Left lobe of liver (tissue), 2 donors: ENCODE results near the gene NKAIN1. TPM values are rescaled to one million over a fixed set of nuclear protein-coding genes. Genes with fewer than 3 reads are reported as not detected.
"Not testable (repeated sequence)": the region's sequence is repeated elsewhere in the genome, so short reads cannot be mapped to it uniquely, and the experiment has no call there.

Experiments
- ATAC-seq: fragments of 200-7000 bp; cut with Tn5 transposase; one replicate; pipeline ENCODE4 v1.9.1; 2020; ENCODE audit warnings: mild to moderate bottlenecking, moderate library complexity
- DNase-seq: peaks from one replicate; pipeline ENCODE4 v3.0.0-alpha.2; 2020; ENCODE audit warnings: low spot score
- total RNA-seq: library from RNA; stranded (reverse); gene quantifications from one replicate; pipeline ENCODE4 v1.2.1, GENCODE V29; 2021
- donor health status: DM: no; HTN: no; CAD: no; lungs with moderate emphysema.
- donor health status: DM: no; HTN: yes; CAD: no.

The NKAIN1 gene
- total RNA-seq, 1 donor from 2014 or later: not detected

DNA sequence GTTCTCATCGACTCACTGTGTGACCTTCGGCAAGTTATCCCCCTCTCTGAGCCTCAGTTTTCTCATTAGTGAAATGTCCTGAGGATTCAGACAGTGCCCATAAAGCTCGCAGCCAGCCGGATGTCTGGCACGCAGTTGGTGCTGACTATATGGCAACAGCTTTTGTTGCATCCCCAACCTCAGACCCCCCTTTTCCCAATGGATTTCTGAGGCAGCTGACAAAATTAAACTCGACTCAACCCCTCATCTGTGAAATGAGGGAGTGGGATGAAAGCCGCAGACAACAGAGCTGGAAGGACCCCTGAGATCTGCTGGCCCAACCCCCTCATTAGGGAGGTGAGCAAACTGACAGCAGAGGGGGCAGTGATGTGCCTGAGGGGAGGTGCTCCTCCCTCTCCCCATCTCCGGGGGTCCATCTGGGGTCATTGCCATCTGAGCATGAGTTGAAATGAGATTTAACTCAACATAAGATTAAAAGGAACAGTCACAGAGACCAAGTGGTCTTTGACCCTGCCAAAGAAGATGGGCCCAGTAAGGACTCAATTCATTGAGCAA lies 40.4 kb downstream of the NKAIN1 start:
- DNase-seq (no peak), ATAC-seq (no peak)

DNA sequence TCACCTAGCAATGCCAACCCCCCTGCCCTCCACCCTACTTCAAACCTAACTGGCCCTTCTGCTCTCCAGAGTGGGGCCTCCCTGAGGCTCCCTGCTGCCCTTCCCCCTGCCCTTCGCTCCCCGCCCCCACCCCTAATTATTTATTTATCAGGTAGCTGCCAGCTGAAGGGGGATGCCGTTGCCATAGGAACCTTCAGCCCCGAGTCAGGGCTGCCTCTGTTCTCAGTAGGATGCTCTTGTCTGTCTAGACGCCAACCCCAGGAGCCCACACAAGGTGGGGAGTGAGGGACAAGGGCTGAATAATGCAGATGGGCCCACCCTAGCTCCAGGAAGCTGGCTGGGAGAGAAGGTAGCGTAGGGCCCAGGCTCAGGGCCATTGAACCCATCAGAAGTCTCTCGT lies 41.1 kb downstream of the NKAIN1 start:
- DNase-seq (no peak), ATAC-seq (no peak)

DNA sequence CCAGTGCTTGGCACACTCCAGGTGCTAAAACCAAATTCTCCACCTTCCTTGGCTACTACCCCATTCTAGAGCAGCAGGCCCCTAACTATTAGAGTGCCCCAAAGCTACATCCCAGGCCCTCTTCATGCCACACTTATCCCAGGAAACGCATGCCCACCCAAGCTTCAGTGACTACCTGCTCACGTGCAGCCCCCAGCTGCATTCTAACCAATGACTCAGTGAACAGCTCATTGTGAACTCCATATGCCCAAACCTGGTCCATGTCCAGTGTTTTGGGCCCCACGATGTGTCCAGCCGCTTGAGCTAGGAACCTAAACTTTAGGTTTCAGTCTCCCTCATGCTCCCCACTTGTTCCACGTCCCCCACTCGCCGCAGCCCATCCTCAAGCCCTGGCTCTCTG lies 41.5 kb downstream of the NKAIN1 start:
- no peak for ATAC-seq
- no peak for DNase-seq

DNA sequence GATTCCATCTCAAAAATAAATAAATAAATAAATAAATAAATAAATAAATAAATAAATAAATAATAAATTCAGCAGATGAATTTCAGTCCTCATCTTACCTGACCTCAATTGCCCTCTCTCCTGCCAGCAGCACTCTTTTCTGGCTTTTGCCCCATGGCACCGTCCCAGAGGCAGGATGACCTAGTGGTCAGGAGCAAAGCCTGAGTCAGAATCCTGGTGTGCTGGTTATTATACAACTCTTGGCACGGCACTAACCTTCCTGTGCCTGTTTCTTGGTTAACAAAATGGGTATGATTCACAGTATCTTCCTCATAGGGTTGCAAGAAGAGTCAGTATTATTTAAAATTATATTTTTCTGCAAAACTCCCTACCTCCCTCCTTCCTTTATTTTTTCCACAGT lies 43.0 kb downstream of the NKAIN1 start:
- ATAC-seq: peak; percentile 81

DNA sequence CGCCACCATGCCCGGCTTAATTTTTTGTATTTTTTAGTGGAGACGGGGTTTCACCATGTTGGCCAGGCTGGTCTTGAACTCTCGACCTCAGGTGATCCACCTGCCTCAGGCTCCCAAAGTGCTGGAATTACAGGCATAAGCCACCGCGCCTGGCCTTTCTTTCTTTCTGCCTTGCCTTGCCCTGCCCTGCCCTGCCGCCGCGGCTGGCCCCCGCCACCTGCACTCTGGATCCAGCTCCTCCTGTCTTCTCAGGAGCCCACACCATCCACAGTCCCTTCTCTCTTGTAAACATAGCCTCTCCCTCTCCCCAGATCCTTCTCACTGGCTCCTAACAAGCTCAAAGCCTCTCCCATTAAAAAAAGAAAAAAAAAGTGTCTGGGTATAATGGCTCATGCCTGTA lies 44.4 kb downstream of the NKAIN1 start:
- not testable (repeated sequence) for ATAC-seq, DNase-seq

More for the DNA sequence above, 43.0 kb downstream of the NKAIN1 start:
- DNase-seq: peak; percentile 76

DNA sequence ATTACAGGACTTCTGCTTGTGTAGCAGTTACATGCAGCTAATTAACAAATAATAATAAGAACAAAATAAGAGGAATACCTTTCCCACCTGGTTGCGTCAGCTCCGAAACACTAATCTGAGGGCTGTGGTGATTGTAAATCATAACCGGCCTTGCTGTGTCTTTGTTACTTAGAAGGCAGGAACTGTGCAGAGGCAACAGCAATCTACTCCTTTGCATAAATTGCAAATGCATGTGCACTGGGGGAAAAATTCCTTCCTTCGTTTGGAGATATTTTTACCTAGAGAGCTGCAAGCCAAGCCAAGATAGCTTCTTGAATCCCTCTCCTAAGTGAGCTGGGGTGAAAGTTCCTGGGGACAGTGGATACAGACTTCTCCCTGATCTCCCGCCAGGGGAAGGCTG lies 46.0 kb downstream of the NKAIN1 start:
- DNase-seq (no peak), ATAC-seq (no peak)

DNA sequence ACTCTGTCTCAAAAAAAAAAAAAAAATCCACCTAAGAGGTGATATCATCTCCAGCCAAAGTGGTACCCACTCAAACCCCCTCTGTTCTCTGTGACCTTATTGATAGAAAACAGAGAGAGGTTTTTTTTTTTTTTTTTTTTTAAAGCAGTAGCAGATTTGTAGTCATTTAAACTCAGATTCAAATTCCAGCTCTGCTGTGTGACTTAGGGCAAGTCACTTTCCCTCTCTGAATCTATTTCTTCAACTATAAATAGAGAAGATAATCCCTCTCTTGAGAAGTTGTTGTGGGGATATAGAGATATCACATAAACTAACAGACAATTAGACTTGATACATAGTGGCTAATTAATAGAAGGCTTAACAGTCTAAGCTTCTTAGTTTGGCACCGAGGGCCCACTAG lies 48.4 kb downstream of the NKAIN1 start:
- DNase-seq: no peak
- ATAC-seq: no peak

DNA sequence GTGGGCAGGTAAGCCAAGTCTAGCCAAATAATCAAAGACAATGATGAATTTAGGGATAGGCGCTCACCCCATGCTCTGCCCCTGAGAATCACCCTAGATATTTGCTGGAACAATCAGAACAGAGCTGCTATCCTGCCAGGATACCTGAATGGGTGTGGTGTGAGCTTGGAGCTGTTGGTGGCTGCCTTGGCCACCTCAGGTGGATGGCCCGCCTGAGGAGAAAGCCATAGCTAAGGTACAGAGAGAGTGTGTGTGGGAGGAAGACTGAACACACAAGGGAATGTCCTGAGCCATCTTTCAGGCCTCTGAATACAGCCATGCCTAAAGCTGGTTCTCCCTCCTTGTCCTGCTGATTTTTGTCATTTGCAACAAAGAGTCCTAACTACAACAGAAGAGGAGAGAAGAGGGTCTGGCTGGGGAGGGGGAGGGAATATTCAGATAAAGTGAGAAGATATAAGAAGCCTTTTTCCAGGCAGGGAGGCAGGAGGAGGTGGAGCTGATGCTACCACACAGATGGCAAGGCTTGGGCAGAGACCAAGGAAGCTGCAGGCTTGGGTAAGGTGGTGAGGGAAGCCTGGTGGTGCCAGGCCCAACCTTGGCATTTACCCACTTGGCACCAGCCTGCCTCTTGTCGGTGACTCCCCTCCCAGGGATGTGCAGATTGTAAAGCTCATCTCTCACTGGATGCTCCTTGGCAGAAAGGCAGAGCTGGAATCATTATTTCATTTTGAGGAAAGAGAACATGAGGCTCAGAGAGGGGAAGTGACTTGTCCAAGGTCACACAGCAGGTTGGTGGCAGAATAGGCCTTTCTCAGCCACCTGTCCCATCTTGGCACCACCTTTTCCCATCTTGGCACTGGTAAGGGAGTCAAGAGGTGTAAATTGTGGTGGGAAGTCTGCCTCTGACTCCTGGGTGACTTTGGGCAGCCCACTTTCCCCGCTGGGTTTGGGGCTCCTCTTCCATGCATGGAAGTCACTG lies 49.7 kb downstream of the NKAIN1 start:
- ATAC-seq: no peak
- DNase-seq: no peak

DNA sequence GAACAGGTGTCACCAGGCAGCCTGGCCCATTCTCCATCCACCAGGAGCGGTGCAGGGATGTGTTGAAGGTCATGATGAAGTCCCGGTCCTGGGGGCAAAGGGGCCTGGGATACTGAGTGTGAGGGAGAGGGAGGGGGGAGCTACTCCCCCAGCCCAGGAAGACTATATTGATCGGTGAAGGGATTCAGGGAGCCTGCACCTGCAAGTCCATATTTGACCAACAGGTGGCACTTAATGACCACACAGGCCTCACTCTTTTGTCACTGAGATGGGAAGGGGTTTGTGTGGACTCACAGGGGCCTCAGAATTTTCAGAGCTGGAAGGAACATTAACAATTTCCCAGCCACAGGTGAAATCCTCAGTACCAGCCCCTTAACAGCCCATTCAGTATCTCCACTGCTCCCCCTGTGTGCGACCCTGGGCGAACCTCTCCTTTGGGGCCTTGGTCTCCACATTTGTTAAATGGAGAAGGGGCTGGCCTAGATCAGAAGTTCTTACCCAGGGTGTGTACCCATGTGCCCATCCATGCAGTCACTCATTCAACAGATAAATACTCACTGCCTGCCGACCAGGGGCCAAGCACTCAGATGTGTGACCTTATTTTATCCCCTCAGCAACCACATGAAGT lies 55.6 kb downstream of the NKAIN1 start:
- ATAC-seq: peak; percentile 57
- DNase-seq: no peak

DNA sequence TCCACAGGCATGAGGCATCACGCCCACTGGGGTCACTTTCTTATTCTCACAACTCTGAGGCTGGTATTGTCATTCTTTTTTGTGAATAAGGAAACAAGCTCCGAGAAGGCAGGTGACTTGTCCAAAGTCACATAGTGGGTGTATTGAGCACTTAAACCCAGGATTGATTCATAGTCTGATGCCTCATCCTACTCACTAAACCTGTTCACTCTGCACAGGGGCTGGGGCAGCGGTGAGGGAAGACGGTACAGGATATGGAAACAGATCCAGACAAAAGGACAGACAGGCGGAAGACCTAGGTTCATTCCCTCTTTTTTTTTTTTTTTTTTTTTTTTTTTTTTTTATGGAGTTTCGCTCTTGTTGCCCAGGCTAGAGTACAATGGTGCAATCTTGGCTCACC lies 56.6 kb downstream of the NKAIN1 start:
- DNase-seq (no peak), ATAC-seq (no peak)

DNA sequence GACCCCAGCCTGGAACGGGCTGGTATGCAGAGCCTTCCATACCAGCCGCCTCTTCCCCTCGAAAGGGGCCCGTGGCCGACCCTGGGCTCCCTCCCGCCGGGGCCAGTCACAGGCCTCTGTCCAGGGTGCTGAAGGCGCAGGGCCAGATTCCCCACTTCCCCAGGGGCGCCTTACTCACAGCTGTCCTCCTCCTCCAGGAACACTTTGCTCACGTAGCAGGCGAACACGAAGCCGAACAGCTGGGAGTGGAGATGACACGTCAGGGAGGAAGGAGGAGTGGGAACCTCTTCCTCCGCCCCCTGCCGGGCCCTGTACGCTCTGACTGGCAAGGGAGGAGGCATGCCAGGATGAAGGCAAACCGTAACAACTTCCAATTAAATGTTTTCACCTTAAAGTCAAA lies 57.3 kb downstream of the NKAIN1 start:
- DNase-seq (peak; percentile 57), ATAC-seq (peak; percentile 75)

DNA sequence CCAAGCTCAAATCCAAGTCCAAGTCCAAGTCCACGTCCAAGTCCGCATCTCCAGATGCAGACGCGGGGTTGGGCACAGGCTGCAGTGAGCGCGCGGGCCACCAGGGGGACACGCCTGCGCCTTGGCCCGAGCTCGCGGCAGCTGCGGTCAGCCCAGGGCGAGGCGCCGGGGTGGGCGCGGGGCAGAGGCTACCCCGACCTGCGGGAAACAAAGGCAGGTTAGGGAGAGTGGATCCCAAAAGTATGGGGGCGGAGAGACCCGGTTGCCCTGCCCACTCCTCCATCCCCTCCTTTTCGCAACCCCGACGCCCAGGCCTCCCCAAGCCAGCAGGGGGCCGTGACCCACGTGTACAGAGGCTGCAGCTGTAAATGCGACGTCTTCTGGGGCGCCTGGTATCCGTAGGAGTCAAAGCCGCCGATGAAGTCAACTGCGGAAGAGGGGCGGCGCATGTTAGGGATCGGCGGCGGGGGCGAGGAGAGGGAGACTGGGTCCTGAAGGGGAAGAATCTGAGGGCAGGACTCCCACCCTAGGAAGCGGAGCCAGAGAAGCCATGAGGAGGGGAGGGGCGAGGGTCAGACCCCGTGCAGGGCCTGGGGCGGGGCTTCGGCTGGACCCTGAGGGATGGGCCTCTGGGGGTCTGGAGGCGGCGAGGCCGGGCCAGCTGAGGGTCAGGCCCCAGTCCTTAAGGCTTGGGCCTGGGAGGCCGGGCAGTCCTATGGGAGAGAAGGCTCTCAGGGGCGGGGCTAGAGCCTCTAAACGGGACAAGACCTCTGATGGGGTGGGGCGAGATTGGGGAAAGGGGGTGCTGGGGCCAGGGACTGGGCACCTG lies 58.0 kb downstream of the NKAIN1 start:
- DNase-seq (peak; percentile 53), ATAC-seq (peak; percentile 76)

DNA sequence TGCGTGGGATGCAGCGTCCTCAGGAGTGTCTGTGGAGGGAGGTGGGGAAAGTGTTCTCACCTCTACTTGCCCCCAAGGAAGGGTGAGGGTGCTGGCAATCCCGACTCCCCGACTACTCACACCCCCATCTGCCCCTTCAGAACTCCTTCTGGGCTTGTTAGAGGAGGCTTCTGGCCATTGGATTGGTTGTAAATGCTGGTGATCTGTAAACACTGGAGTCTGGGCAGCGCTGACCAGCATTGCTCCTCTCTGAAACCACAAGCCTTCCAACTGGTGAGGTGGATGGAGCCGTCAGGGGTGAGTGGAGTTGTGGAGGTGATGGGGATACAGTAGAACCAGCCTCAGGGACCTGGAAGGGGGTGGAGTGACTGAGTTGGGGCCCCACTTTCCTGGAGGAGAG lies 59.3 kb downstream of the NKAIN1 start:
- ATAC-seq (no peak), DNase-seq (no peak)

DNA sequence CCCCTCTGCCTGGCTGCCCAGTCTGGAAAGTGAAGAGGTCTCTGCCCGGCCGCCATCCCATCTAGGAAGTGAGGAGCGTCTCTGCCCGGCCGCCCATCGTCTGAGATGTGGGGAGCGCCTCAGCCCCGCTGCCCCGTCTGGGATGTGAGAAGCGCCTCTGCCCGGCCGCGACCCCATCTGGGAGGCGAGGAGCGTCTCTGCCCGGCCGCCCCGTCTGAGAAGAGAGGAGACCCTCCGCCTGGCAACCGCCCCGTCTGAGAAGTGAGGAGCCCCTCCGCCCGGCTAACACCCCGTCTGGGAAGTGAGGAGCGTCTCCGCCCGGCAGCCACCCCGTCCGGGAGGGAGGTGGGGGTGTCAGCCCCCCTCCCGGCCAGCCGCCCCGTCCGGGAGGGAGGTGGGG lies 63.4 kb downstream of the NKAIN1 start:
- not testable (repeated sequence) for ATAC-seq, DNase-seq

DNA sequence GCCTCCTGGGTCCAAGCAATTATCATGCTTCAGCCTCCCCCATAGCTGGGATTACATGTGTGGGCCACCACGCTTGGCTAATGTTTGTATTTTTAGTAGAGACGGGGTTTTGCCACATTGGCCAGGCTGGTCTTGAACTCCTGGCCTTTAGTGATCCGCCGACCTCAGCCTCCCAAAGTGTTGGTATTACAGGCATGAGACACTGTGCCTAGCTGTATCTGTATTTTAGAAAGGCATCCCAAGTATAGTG lies 69.3 kb downstream of the NKAIN1 start:
- ATAC-seq: no peak
- DNase-seq: no peak

DNA sequence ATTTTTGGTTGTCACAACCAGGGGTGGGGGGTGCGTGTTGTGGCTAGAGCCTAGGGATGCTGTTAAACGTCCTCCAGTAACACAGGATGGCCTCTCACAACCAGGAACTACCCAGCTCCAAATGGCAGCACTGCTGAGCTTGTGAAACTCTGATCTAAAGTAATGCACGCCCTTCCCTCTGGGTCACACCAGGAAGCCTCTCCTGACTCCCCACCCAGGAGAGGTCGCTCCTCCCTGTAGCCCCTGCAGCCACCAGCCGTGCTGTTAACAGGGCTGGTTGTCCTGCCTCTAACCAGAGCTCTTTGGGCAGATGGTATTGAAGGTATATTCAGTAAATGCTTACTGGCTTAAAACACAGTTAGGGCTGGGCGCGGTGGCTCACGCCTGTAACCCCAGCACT lies 73.2 kb downstream of the NKAIN1 start:
- ATAC-seq (no peak), DNase-seq (no peak)

DNA sequence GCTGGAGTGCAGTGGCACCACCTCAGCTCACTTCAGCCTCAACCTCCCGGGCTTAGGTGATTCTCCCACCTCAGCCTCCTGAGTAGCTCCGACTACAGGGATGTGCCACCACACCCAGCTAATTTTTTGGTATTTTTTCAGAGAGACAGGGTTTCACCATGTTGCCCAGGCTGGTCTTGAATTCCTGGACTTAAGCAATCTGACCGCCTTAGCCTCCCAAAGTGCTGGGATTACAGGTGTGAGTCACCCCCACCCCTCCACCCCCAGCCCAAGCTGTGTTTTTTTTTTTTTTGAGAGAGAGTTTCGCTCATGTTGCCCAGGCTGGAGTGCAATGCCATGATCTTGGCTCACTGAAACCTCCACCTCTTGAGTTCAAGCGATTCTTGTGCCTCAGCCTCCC lies 75.4 kb downstream of the NKAIN1 start:
- DNase-seq: no peak
- ATAC-seq: no peak

DNA sequence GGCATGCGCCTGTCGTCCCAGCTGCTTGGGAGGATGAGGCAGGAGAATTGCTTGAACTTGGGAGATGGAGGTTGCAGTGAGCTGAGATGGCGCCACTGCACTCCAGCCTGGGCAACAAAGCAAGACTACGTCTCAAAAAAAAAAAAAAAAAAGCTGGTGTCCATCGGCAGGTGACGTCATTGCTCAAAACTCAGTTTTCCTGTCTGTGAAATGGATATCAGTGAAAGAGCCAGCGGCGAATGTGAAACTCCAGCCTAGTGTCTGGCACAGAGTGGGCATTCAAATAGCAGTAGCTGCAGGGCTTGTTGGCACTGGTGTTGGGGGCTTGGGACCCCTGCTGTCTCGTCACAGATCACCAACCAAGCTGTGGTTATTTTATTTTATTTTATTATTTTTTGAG lies 75.8 kb downstream of the NKAIN1 start:
- ATAC-seq (no peak), DNase-seq (no peak)

DNA sequence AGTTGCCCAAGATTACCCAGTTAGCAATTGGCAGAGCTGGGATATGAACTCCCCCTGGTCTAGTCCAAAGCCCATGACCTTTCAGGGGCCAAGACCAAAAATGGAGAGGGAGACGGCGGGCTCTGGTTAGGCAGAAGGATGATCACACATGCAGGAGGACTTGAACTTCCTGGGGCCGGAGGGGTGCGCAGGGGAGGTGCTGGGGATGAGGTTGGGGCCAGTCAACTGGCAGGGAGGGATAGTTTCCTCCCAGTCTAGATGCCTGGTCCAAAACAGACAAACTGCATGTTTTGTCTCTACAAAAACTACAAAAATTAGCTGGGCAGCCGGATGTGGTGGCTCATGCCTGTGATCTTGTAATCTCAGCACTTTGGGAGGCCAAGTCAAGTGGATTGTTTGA lies 78.1 kb downstream of the NKAIN1 start:
- ATAC-seq (no peak), DNase-seq (no peak)

DNA sequence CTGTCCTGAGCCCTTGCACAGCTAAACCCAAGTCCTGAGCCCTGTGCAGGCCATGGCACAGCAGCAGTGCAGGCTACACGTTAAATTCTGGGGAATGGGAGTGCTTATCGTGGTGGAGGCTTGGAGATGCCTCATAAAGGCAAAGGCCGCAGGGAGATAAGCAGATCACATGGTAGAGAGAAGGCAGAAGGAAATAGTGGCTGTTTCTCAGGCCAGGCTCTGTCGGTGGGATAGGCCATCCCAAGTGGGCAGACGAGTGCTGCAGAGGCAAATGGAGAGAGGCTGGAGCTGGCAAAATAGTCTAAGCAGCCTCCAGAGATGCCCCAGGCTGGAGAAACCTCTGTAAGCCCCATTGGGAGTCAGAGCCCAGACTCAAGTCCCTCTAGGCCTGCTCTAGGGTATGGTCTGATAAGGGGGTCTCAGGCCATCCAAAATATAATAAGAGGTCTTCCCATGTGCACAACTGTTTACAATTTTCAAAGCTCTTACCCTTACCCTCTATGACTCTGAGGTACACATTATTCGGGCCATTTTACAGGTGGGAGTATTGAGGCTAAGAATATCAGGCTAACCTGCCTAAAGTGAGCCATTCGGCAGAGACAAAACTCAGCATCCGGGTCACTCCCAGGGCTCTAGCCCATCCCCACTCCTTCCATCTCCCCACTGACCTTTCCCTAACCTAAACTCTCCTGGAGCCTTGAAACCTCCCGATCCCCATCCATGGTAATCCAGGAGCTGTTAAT lies 79.6 kb downstream of the NKAIN1 start:
- DNase-seq (no peak), ATAC-seq (no peak)

DNA sequence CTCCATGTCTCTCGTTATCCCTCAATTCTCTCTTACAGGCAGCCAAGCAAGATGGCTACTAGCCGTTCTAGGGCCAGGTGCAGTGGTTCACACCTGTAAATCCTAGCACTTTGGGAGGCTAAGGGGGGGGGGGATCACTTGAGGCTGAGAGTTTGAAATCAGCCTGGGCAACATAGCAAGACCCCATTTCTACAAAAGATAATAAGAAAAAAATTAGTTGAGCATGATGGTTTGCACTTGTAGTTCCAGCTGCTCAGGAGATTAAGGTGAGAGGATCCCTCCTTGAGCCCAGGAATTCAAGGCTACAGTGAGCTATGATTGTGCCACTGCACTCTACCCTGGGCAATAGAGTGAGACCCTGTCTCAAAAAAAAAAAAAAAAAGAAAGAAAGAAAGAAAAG lies 80.4 kb downstream of the NKAIN1 start:
- no peak for DNase-seq
- ATAC-seq: no peak
